Fibroblast of mammary gland (primary cell): ENCODE results near the gene MOB3B.
"Not testable (repeated sequence)": the region's sequence is repeated elsewhere in the genome, so short reads cannot be mapped to it uniquely, and the experiment has no call there.

Experiments
- DNase-seq: peaks from one replicate; pipeline ENCODE4 v3.0.0-alpha.2; 2010; ENCODE audit warnings: low read depth
- H3K4me3 ChIP-seq: 2 replicates; pipeline ENCODE4 v1.5.1; 2011; ENCODE audit warnings: low read depth, mild to moderate bottlenecking, low read length, moderate library complexity; ENCODE audit not compliant: control insufficient read depth
- TF ChIP-seq, protein P1 (sequence below): conservative IDR thresholded peaks from 2 replicates; pipeline ENCODE4 v1.5.1; 2011; ENCODE audit warnings: low read depth, low read length, inconsistent platforms; ENCODE audit not compliant: control insufficient read depth, insufficient read depth

MOB3B gene

DNA sequence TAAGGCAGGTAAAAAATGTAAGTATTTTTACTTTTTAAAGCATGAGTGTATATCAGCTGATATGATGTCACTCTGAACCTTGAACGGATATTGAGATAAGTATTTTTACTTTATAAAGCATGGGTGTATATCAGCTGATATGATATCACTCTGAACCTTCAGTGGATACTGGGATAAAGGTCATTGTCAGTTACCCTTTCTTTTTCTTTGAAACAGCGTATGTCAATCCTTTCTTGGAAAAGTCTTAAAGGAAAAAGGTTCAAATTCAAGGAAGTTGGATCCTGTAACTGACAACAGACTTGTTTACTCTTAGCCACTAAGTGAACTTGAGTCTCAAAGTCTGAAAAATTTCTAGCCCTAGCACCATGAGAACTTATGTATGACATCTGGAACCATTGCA is 67.2 kb downstream of the MOB3B start:
- TF ChIP-seq, protein P1, sequence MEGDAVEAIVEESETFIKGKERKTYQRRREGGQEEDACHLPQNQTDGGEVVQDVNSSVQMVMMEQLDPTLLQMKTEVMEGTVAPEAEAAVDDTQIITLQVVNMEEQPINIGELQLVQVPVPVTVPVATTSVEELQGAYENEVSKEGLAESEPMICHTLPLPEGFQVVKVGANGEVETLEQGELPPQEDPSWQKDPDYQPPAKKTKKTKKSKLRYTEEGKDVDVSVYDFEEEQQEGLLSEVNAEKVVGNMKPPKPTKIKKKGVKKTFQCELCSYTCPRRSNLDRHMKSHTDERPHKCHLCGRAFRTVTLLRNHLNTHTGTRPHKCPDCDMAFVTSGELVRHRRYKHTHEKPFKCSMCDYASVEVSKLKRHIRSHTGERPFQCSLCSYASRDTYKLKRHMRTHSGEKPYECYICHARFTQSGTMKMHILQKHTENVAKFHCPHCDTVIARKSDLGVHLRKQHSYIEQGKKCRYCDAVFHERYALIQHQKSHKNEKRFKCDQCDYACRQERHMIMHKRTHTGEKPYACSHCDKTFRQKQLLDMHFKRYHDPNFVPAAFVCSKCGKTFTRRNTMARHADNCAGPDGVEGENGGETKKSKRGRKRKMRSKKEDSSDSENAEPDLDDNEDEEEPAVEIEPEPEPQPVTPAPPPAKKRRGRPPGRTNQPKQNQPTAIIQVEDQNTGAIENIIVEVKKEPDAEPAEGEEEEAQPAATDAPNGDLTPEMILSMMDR, result no peak
- H3K4me3 ChIP-seq, result no peak overlapping the region
- DNase-seq, result no peak

DNA sequence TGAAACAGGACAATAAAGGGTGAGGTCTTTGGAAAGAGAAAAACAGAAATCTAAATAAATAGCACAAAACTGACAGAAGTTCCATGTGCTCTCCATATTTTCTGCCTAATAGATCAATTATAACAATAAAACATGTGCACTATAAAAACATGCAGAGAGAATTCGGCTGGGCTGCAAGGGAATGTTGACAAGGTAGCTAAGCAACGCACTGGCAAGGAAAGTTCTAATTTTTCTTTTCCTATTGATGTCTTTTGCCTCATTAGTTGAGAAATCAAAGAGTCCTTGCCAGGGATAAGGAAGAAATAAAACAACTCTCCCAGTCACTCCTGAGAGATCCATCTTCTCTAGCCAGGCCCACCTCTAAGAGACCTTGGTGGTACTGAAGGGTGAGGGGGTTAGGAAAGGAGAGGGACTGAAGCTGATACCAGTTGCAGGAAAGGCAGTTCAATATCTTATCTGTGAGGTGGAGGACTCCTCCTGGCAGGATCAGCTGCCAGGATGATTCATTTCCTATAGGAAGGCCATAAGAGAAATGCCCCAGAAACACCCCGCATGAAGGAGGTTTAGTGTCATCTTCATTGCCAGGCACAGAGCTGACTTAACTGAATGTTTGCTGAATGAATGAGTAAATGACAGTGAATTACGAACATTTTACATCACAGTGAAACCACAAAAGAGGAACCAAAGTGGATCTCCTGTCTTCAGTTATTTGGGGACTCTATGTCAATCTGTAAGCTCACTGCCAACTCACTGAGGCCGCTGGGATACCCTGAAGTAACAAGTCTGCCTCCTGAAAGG is 69.2 kb downstream of the MOB3B start:
- no peak overlapping the region for H3K4me3 ChIP-seq
- peak; percentile 54 for DNase-seq
- TF ChIP-seq, protein P1, result no peak

DNA sequence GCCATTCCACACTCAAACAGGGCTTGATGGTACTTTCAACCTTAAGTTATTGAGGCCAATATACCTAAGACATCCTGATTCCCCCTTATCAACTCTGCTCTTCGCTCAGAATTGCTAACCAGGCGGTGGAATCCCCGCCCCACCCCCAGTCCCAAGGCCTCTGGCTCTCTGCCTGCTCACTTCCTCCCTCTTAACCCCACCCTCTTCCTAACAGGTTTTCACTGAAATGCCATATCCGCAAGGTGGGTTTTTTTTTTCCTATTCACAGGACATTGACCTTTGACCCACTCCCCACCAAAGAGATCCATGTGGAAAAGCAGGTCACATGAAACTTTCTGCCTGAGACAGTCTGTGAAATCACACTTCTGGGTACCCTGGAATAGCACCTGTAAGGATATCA is 72.2 kb downstream of the MOB3B start:
- TF ChIP-seq, protein P1, result no peak
- no peak overlapping the region for H3K4me3 ChIP-seq
- DNase-seq, result no peak

DNA sequence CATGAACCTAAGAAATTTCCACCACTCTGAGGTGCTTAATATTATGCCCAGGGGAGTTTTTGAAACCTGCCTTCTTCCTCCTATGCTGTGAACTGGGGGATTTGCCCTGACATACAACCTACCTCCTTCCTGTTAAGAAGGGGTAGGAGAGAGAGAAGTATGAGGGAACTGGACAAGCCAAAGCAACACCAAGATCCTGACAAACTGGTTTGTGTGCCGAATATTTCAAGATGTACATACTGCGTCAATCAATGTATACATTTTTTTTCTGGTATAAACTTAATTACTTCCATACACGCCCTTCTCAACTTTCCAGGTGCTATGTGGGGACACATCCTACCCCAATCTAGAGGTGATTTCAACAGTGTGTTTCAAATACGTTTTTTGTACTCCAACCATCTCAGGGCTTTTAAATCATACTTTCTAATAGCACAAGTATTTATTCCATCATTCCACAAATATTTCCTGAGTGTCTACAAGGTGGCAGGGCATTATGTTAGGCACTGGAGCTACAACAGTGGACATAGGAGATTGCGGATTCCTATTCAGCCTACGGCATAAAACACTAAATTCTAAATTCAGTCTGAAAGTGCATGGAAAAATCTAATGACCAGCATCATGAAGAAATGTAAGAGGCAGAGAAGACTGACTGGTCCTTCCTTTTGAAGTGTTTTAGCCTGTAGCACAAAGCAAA is 75.6 kb downstream of the MOB3B start:
- H3K4me3 ChIP-seq, result no peak overlapping the region
- no peak for DNase-seq
- TF ChIP-seq, protein P1, result no peak

DNA sequence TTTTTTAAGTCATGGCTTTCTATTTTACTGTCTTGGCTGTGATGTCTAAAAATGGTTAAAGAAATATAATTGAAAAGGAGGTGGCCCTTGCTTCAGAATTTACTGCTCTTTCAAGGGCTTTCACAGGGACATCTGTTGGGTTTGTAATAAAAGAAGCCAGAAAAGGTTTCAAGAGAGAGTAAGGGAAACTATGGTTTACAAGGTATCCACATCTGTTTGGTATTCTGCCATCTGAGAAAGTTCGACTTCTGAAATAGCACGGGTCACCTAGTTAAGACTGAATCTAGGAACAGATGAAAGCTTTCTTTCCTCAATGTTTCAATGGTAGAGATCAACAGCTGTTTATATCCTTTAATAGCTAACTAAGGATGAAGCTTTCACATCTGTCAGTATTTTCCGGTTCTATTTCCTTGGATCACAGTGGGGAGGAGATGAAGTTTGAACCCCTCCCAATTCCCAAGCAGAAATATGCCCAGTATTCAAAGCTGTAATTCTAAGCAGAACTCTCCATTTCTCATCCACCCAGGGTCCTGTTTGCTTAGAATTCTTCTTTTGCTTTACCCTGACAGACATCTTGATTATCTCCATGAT is 78.3 kb downstream of the MOB3B start:
- TF ChIP-seq, protein P1, result no peak
- H3K4me3 ChIP-seq, result no peak overlapping the region
- no peak for DNase-seq

DNA sequence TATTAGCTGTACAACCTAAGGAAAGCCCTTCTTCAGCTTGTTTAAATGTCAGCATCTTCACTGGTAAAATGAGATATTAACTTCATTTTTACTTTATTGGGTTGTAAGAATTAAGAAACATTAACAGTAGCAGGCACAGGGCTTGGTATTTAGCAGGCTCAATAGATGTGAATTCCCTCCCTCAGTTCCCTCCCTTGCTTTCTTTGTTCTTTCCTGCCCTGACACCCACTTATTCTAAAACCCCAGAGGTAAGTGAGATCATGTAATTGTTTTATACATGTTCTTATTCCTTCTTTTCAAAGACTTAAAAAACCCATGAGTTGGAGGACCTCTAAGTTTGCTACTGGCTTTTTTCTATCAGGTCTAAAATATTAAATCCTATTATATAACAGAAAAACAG is 78.9 kb downstream of the MOB3B start:
- no peak overlapping the region for H3K4me3 ChIP-seq
- DNase-seq, result no peak
- TF ChIP-seq, protein P1, result no peak

DNA sequence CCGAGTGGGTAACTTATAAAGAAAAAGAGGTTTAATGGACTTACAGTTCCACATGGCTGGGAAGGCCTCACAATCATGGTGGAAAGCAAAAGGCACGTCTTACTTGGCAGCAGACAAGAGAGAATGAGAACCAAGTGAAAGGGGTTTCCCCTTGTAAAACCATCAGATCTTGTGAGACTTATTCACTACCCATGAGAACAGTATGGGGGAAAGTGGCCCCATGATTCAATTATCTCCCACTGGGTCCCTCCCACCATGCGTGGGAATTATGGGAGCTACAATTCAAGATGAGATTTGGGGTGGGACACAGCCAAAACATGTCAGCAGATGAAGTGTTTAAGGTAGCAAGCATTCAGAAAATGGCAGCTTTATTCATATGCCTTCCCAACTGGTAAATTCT is 81.3 kb downstream of the MOB3B start:
- H3K4me3 ChIP-seq, DNase-seq: not testable (repeated sequence)
